Measurements from ENCODE around the gene TMEM150B.
A peak's percentile ranks its signal among the peaks of the same experiment; 100 is the strongest.

The TMEM150B gene

GRCh38 chr19:55305491-55305890 lies 19.6 kb downstream of the TMEM150B start:
- no peak for DNase-seq (ENCODE audit: low read depth)

DNA sequence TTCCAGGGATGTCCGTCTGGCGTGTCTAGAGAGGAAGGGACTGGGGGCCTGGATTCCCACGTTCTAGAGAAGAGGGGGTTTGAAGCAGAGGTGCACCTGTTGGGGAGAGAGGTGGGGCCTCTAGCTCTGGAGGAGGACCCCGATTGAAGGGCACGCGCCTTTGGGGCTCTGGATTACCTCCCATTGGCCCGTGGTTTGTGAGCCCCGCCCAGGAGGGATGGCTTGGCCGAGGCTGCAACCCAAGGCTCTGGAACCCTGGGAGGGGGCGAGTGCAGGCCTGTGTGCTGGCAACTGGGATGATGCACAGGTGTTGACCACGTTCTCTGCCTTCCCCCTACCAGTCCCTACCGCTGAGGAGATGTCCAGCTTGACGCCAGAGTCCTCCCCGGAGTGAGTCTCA lies 20.2 kb downstream of the TMEM150B start:
- no peak for DNase-seq (ENCODE audit: low read depth)

- no peak for DNase-seq (ENCODE audit: low read depth)
Observed at GRCh38 chr19:55304279-55304978, 20.7 kb downstream of the TMEM150B start.

GRCh38 chr19:55303477-55303876 lies 21.7 kb downstream of the TMEM150B start:
- no peak for DNase-seq (ENCODE audit: low read depth)

- no peak for DNase-seq (ENCODE audit: low read depth)
Observed at GRCh38 chr19:55302318-55302703, 22.8 kb downstream of the TMEM150B start.

- DNase-seq (ENCODE audit: low read depth): peak; percentile 78
Observed at GRCh38 chr19:55301459-55302317, 23.5 kb downstream of the TMEM150B start.

DNA sequence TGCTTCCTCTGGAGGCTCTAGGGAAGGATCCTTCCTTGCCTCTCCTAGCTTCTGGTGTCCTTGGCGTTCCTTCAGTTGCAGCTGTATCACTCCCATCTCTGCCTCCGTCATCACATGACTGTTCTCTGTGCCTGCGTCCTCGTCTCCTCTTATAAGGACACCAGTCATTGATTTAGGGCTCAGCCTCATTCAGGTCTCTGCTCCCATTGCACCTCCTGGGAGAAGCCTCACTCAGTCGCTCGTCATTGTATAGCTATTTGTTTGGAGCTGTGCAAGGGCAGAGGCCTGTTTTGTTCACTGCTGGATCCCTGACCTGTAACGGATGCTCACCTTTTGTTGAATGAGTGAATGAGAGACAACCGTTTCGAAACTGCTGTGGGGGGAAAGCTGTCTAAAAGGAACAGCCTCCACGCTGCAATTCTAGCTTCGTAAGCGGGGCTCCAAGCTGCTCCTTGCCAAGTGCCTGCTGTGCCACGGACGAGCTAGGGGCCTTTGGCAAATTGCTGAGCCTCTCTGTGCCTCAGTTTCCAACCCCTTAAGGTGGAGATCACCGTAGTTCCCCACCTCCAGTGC lies 24.2 kb downstream of the TMEM150B start:
- no peak for DNase-seq (ENCODE audit: low read depth)

GRCh38 chr19:55299991-55300390 lies 25.1 kb downstream of the TMEM150B start:
- DNase-seq (ENCODE audit: low read depth): no peak

- peak; percentile 58 for DNase-seq (ENCODE audit: low read depth)
Observed at GRCh38 chr19:55297267-55297666, 27.9 kb downstream of the TMEM150B start.

GRCh38 chr19:55289117-55289796 lies 35.9 kb downstream of the TMEM150B start:
- no peak for DNase-seq (ENCODE audit: low read depth)

GRCh38 chr19:55287361-55288079 lies 37.6 kb downstream of the TMEM150B start:
- no peak for DNase-seq (ENCODE audit: low read depth)

DNA sequence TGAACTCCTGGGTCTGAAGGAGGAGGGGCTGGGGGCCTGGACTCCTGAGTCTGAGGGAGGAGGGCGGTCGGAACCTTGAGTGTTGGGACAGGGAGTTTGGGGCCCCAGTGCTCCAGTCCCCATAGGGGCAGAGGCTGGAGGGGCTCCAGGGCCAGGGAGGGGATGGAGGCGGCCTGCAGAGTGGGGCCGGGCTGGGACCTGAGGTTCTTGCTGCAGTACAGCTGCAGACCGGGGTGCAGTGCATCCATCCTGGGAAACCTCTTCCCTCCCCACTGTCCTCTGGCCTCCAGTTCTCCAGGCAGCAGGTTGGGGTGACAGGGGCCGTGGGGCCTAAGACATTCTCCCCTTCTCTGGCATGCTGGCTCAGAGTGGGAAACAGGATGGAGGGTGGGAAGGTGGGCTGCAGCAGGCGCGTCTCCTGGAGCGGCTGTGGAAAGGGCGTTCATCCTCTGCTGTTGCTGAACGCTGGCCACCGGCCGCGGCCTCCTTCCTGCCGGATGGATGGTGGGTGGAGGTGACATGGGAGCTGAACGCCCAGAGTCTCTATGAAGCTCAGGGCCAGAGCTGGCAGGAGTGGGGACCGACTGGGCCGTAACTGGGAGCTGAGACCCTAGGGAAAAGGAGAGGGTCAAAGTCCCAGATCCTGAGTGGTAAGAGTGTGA lies 39.8 kb downstream of the TMEM150B start:
- no peak for DNase-seq (ENCODE audit: low read depth)

- DNase-seq (ENCODE audit: low read depth): no peak
Observed at GRCh38 chr19:55284405-55285058, 40.6 kb downstream of the TMEM150B start.

DNA sequence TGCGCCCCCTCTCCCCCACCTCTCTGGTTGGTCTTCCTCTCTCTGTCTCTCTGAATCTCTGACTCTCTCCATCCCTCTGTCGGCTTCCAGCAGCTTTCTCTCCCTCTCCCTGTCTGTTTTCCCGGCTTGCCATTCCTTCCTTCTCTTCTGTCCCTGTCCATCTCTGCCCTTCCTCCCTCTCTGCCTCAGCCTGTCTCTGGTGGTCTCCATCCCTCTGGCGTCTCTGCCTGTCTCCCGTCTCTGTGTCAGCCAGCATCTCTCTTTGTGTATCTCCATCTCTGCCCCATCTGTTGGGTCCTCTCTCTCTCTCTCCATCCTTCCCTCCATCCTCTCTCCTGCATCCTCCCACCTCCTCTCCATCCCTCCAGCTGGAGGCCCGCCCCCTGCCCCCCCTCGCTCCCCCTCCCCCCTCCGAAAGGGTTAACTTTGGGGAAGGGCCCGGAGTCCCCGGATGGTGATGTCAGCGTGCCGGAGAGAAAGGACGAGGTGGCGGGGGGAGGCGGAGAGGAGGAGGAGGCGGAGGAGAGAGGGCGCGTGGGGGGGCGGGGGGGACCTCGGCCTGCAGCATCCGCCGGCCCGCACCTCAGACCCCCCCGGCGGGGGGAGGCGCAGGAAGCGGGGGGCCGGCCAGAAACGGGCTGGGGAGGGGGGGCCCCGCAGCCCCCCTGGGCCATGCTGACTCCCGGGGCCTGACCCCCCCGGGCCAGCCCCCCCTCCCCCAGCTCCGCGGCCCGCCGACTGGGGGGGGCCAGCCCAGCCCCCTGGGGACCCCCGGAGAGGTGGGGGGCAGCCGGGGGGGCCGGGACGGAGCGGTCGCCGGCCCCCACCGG lies 41.4 kb downstream of the TMEM150B start, which contains the start of gene BRSK1:
BRSK1 (plus strand) TSS at position 450 of the 830 bp plus-strand sequence. CDS start 446 bp downstream, outside the sequence.
- DNase-seq (ENCODE audit: low read depth): no peak

GRCh38 chr19:55279770-55280643 lies 45.1 kb downstream of the TMEM150B start, which contains the start of gene HSPBP1:
Gene HSPBP1, minus strand, starts transcription at chr19:55280110. Its CDS starts 502 bp downstream, at chr19:55279608.
- DNase-seq (ENCODE audit: low read depth): peak; percentile 94

- DNase-seq (ENCODE audit: low read depth): no peak
Observed at GRCh38 chr19:55279340-55279739, 45.8 kb downstream of the TMEM150B start.

DNA sequence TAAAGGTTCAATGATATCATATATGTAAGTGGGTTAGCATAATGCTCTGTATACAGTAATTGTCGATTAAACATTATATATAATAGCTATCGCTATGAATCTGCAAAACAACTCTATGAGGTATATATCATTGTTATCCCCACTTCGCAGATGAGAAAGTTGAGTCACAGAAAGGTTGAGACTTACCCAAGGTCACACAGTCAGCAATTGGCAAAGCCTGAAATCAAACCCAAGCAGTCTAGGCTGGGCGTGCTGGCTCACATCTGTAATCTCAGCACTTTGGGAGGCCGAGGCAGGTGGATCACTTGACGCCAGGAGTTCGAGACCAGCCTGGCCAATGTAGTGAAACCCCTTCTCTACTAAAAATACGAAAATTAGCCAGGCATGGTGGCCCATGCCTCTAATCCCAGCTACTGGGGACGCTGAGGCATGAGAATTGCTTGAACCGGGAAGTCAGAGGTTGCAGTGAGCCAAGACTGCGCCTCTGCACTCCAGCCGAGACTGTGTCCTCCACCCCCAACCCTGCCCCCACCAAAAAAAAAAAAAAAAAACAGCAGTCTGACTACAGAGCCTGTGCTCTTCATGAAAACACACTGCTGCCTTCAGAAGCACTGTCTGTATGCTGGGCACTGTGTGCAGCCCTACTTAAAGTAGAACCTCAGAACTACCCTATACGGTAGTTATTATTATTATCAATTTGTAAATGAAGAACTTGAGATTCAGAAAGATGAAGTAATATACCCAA lies 46.6 kb downstream of the TMEM150B start:
- no peak for DNase-seq (ENCODE audit: low read depth)

DNA sequence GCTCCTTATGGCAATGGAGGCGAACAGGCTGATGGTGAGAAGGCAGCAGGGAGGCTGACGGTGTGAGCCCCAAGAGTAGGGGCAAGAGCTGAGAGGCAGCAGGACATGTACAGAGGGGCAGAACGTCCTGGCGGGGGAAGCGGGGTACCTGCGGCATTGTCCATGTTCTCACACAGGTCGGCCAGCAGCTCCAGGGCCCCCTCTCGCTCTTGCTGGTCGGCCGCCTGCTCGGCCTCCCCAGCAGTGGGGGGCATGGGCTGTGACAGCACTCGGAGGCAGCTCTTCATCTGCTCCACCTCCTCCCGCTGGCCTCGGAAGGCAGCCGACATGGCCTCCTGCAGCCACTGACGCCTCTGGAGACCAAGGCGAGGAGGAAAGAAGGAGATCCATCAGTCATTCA lies 47.6 kb downstream of the TMEM150B start:
- no peak for DNase-seq (ENCODE audit: low read depth)
